C4-2B (cell line): ENCODE measurements around the gene ELFN1.

Experiments used
- H3K27ac ChIP-seq: fragments of 450-650 bp; 2 replicates; pipeline ENCODE4 v1.5.1; 2017
- ZFX ChIP-seq: fragments of 450-650 bp; IDR thresholded peaks from 2 replicates; pipeline ENCODE4 v1.6.1; 2017
- TF ChIP-seq, protein P1 (sequence below): fragments of 450-650 bp; conservative IDR thresholded peaks from 2 replicates; pipeline ENCODE4 v1.5.1; 2017; ENCODE audit warnings: mild to moderate bottlenecking

ELFN1 gene

DNA sequence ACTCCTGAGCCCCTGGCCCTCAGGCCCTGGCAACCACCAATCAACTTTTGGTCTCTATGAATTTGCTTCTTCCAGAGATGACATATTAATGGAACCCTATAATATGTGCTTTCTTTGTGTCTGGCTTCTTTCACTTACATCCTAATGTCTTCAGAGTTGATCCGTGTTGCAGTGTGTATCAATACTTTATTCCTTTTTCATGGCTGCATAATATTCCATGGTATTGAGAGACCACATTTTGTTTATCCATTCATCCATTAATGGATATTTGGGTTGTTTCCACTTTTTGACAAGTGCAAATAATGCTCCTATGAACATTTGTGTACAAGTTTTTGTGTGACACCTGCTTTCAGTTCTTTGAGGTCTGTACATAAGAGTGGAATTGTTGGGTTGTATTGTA lies 43.3 kb upstream of the ELFN1 start:
- no peak overlapping the region for H3K27ac ChIP-seq
- no peak for TF ChIP-seq ZFX
- TF ChIP-seq, protein P1, sequence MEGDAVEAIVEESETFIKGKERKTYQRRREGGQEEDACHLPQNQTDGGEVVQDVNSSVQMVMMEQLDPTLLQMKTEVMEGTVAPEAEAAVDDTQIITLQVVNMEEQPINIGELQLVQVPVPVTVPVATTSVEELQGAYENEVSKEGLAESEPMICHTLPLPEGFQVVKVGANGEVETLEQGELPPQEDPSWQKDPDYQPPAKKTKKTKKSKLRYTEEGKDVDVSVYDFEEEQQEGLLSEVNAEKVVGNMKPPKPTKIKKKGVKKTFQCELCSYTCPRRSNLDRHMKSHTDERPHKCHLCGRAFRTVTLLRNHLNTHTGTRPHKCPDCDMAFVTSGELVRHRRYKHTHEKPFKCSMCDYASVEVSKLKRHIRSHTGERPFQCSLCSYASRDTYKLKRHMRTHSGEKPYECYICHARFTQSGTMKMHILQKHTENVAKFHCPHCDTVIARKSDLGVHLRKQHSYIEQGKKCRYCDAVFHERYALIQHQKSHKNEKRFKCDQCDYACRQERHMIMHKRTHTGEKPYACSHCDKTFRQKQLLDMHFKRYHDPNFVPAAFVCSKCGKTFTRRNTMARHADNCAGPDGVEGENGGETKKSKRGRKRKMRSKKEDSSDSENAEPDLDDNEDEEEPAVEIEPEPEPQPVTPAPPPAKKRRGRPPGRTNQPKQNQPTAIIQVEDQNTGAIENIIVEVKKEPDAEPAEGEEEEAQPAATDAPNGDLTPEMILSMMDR: no peak

DNA sequence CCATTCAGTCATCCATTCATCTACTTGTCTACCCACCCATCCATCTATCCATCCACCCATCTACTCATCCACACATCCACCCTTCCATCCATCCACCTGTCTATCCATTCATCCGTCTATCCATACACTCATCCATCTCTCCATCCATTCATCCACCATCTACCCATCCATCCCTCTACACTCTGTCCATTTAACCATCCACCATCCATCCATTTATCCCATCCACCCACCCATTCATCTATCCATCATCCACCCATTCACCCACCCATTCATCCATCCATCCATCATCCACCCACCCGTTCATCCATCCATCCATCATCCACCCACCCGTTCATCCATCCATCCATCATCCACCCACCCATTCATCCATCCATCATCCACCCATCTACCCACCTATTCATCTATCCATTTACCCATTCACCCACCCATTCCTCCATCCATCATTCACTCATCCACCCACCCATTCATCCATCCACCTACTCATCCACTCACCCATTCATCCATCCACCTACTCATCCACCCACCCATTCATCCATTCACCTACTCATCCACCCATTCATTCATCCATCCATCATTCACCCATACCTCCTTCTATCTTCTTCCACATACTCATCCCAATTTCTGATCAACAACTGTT lies 39.3 kb upstream of the ELFN1 start:
- no peak overlapping the region for H3K27ac ChIP-seq
- TF ChIP-seq, protein P1: no peak
- no peak for TF ChIP-seq ZFX

DNA sequence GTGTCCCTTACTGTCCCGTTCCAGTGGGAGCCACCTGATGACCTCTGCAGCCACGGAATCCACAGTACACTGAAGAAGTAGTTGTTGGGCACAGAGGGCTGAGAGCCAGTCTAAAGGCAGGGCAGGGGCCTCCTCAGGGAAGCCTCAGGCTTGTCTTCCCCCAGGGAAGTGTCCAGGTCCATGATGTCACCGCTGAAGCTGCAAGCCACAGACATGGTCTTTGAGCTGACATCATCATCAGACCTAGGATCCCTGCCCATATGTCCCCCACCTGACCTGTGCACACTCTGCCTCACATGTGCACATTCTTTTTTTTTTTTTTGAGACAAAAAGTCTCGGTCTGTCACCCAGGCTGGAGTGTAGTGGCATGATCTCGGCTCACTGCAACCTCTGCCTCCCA lies 38.4 kb upstream of the ELFN1 start:
- no peak overlapping the region for H3K27ac ChIP-seq
- TF ChIP-seq, protein P1: no peak
- TF ChIP-seq ZFX: no peak

DNA sequence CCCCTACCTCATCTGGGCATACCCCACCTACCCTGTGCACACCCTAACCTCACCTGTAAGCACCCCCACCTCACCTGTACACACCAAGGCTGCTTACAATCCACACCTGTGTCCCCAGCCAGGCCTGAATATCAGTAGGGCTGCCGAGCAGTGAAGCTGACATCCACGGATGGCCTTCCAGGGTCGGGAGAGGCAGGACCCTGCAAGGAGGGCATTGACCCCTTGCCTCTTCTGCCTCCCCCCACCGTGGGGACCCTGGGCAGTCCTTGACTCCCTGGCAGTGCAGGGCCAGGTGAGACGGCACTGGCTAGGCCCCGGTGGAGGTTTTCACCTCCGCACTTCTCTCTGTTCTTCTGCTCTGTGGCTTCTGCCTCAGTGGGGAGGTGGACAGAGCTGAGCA lies 37.6 kb upstream of the ELFN1 start:
- TF ChIP-seq ZFX: no peak
- TF ChIP-seq, protein P1: no peak
- H3K27ac ChIP-seq: no peak overlapping the region

DNA sequence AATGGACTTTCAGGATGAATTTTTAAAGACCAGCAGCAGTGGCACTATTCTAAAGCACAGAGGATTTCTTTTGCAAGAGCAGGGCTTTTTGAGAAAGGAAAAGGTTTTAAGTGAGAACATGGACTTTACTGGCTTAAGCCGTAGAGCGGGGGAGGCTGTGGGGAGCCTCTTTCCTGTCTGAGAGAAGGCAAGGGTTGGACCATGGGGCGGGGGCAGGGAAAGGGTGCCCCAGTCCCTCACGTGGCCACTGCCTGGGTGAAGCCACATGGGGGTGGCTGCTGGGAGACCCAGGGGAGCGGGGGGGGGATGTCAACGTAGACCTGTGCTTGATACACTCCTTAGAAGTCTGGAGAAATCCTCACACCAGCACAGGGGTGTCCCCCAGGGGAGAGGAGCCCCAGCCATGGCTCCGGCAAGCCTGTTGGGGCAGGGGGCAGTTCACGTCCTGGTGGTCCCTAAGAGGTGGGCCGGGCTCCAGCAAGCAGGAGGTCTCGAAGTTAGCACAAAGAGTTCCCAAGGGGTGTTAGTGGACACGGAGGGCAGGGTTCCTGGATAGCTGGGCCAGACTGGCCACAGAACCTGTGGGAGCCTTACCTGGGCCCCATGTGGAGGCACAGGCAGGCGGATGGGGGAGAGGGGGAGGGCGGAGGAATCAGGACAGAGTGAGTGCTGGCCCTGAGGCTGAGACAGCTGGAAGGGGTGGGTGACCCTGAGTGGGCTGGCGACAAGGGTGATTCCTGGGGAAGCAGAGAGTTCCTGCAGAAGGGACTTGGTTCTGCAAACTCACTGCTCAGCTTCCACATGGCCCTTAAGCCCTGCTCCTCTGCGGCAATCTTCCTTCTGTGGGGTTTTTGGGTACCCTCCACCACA lies 36.9 kb upstream of the ELFN1 start:
- TF ChIP-seq, protein P1: no peak
- no peak for TF ChIP-seq ZFX
- H3K27ac ChIP-seq: no peak overlapping the region

DNA sequence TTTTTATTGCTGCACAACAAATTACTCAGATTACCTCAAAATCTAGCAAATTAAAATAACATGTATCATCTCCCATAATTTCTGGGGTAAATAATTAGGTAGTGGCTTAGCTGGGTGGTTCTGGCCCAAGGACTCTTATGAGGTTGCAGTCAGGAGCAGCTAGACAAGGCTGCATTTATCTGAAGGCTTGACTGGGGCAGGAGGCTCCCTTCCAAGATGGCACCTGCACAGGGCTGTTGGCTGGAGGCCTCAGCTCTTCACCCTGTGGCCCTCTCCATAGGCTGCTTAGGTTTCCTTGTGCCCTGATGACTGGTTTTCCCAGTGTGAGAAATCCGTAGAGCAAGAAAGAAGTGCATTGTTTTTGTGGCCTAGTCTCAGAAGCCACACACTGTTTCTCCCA lies 34.7 kb upstream of the ELFN1 start:
- H3K27ac ChIP-seq: no peak overlapping the region
- TF ChIP-seq, protein P1: no peak
- TF ChIP-seq ZFX: no peak

DNA sequence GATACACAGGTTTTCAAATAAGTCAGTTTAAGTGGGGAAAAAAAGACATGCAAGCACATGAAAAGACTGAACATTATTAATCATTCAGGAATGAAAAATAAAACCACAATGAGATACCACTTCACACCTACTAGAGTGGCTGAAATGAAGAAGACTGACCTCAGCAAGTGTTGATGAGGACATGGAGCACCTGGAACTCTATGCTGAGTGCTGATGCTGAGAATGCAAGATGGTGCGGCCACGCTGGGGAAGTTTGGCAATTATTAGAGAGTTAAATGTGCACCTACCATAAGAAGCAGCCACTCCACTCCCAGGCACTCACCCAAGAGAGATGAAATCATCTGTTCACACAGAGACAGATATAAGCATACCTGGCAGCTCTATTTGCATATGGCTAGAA lies 32.9 kb upstream of the ELFN1 start:
- H3K27ac ChIP-seq: no peak overlapping the region
- TF ChIP-seq ZFX: no peak
- TF ChIP-seq, protein P1: no peak
